Activated CD8-positive, alpha-beta T cell treated with anti-CD3 and anti-CD28 coated beads for 36 hours (primary cell): ENCODE data around the gene VSIG8. TPM values are rescaled to one million over a fixed set of nuclear protein-coding genes. Genes with fewer than 3 reads are reported as not detected.

Experiments
- ATAC-seq: fragments of 200-7000 bp; cut with Tn5 transposase; one replicate; pipeline ENCODE4 v1.10.0; 2021; ENCODE audit warnings: mild to moderate bottlenecking, moderate library complexity
- CTCF ChIA-PET: fragments of 350-600 bp; sonication (Branson Sonifier 250); formaldehyde crosslinking; loops from one replicate; lab custom pipeline; 2021; ENCODE audit warnings: antibody characterized with exemption; lab: Charles Lee
- POLR2A ChIA-PET: fragments of 350-600 bp; sonication (Branson Sonifier 250); formaldehyde crosslinking; loops from one replicate; lab custom pipeline; 2021; ENCODE audit warnings: antibody characterized with exemption; lab: Charles Lee
- DNase-seq: peaks from one replicate; pipeline ENCODE4 v3.0.0-alpha.2; 2020
- H3K27ac Mint-ChIP-seq: one replicate; pipeline ENCODE4 v1.8.0; 2021; ENCODE audit warnings: mild to moderate bottlenecking, mixed read lengths
- H3K27me3 Mint-ChIP-seq: one replicate; pipeline ENCODE4 v1.8.0; 2021; ENCODE audit warnings: mixed read lengths
- H3K36me3 Mint-ChIP-seq: one replicate; pipeline ENCODE4 v1.8.0; 2021; ENCODE audit warnings: low read depth, mixed read lengths
- H3K4me1 Mint-ChIP-seq: one replicate; pipeline ENCODE4 v1.8.0; 2021; ENCODE audit warnings: low read depth, mixed read lengths
- H3K4me3 Mint-ChIP-seq: one replicate; pipeline ENCODE4 v1.8.0; 2021; ENCODE audit warnings: mild to moderate bottlenecking, moderate library complexity, mixed read lengths
- H3K9me3 Mint-ChIP-seq: one replicate; pipeline ENCODE4 v1.8.0; 2021; ENCODE audit warnings: mixed read lengths
- CTCF ChIP-seq: fragments of 200-600 bp; IDR thresholded peaks from one replicate; pipeline ENCODE4 v1.8.0; 2022; ENCODE audit warnings: antibody characterized with exemption, mild to moderate bottlenecking
- intact Hi-C: fragments of 100-400 bp; cut with micrococcal nuclease; formaldehyde crosslinking; loops from one replicate; pipeline ENCODE4 v1.10.0; 2022
- total RNA-seq, 2 experiments: library from RNA; stranded (reverse); gene quantifications; one replicate each; pipeline ENCODE4 v1.2.3, GENCODE V29; 2021

Gene VSIG8
- total RNA-seq, 2 experiments from 2014 or later, result not detected

GRCh38 chr1:159855709-159856108 is 6.7 kb downstream of the VSIG8 start:
- DNase-seq, result no peak
- Mint-ChIP-seq H3K4me3 (peak overlapping the region; percentile 77), H3K9me3 (no peaks in the 10 kb centered on the region), H3K36me3 (no peaks in the 10 kb centered on the region), H3K27me3 (no peaks in the 10 kb centered on the region), H3K4me1 (peaks cover 19% of the 10 kb centered on the region), H3K27ac (no peak overlapping the region)
- CTCF ChIA-PET, result interaction anchor here (1.1 to 1.5 kb wide), 2 partner anchors 57 to 152 kb away, joined by 3 to 6 read pairs; no protein-coding TSS in a partner anchor
- POLR2A ChIA-PET, result interaction anchor here (0.7 to 0.8 kb wide), 2 partner anchors 13 to 52 kb away, joined by 3 read pairs; no protein-coding TSS in a partner anchor
- ATAC-seq, result no peak
- TF ChIP-seq CTCF, result no peak
- intact Hi-C loops, result no loop called here

- ATAC-seq, result peak; percentile 95
Observed at GRCh38 chr1:159854693-159855192, 7.7 kb downstream of the VSIG8 start.

GRCh38 chr1:159854116-159854692 is 8.3 kb downstream of the VSIG8 start:
- peak; percentile 38 for DNase-seq
- peak; percentile 11 for ATAC-seq
- no peaks in the 10 kb centered on the region for H3K9me3 Mint-ChIP-seq
- peak overlapping the region; percentile 58 for H3K27ac Mint-ChIP-seq
- H3K4me3 Mint-ChIP-seq, result peak overlapping the region; percentile 77
- intact Hi-C loops, result no loop called here
- TF ChIP-seq CTCF, result no peak
- ChIA-PET POLR2A (interaction anchor here (0.9 to 1.0 kb wide), 3 partner anchors 14 to 67 kb away, joined by 3 read pairs; no protein-coding TSS in a partner anchor), CTCF (interaction anchor here (0.8 to 7.9 kb wide), 6 partner anchors 10 to 53 kb away, joined by 3 to 57 read pairs (median 6); partner anchors contain the start of gene FCRL6)
- H3K27me3 Mint-ChIP-seq, result no peaks in the 10 kb centered on the region
- H3K4me1 Mint-ChIP-seq, result peaks cover 23% of the 10 kb centered on the region
- no peaks in the 10 kb centered on the region for H3K36me3 Mint-ChIP-seq

More at GRCh38 chr1:159854693-159855192, 7.7 kb downstream of the VSIG8 start:
- peak overlapping the region; percentile 80 for H3K27ac Mint-ChIP-seq
- CTCF ChIA-PET, result interaction anchor here (0.6 to 7.9 kb wide), 5 partner anchors 13 to 53 kb away, joined by 3 to 57 read pairs (median 6); partner anchors contain the start of gene FCRL6
- H3K9me3 Mint-ChIP-seq, result no peaks in the 10 kb centered on the region
- no peaks in the 10 kb centered on the region for H3K36me3 Mint-ChIP-seq
- H3K4me3 Mint-ChIP-seq, result peak overlapping the region; percentile 77
- intact Hi-C loops, result no loop called here
- POLR2A ChIA-PET, result interaction anchor here (0.7 to 1.0 kb wide), 4 partner anchors 14 to 53 kb away, joined by 3 read pairs; no protein-coding TSS in a partner anchor
- no peaks in the 10 kb centered on the region for H3K27me3 Mint-ChIP-seq
- peaks cover 23% of the 10 kb centered on the region for H3K4me1 Mint-ChIP-seq
- TF ChIP-seq CTCF, result peak; percentile 11
- DNase-seq, result peak; percentile 83

- H3K27me3 Mint-ChIP-seq, result no peaks in the 10 kb centered on the region
- H3K4me3 Mint-ChIP-seq, result peak overlapping the region; percentile 77
- ChIA-PET POLR2A (interaction anchor here (0.9 to 1.0 kb wide), 3 partner anchors 13 to 68 kb away, joined by 3 read pairs; no protein-coding TSS in a partner anchor), CTCF (interaction anchor here (0.8 to 7.9 kb wide), 6 partner anchors 10 to 52 kb away, joined by 3 to 57 read pairs (median 6); partner anchors contain the start of gene FCRL6)
- H3K4me1 Mint-ChIP-seq, result peaks cover 23% of the 10 kb centered on the region
- no peaks in the 10 kb centered on the region for H3K36me3 Mint-ChIP-seq
- DNase-seq (peak; percentile 11), ATAC-seq (no peak)
- no peaks in the 10 kb centered on the region for H3K9me3 Mint-ChIP-seq
- H3K27ac Mint-ChIP-seq, result peak overlapping the region; percentile 58
- intact Hi-C loops, result no loop called here
- no peak for TF ChIP-seq CTCF
Observed at GRCh38 chr1:159853417-159854115, 8.9 kb downstream of the VSIG8 start.
